ENCODE measurements around the gene CD44. TPM values are rescaled to one million over a fixed set of nuclear protein-coding genes. Genes with fewer than 3 reads are reported as not detected.

The CD44 gene
- total and polyA plus RNA-seq, 10 of the 15 experiments (the other 5 are each of a cell fraction or from before 2014, with no cell fraction given), result 57.1 to 293 (median 120) TPM

DNA sequence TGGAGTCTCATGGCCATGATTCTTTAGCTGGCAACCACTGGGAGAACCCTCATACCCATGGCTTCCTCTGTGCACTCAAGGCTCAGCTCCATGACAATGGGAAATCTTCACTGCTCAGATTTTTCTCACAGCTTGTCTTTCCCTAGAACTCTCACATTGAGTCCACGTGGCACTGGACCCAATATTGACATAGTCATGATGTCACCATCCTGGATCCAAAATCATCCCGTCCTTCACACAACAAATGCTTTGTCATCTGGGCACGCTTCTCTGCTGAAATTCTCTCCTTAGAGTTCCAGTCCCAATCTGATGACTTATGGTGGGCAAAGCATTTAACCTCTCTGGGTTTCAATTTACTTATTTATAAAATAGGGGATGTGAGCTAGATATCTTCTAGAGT is 37.7 kb upstream of the CD44 start:
- intact Hi-C loops (cut with micrococcal nuclease; ENCODE audit: unreplicated experiment), result no loop called here
- POLR2A ChIA-PET, result interaction anchor here (0.6 kb wide), 1 partner anchor 87 kb away, joined by 3 read pairs; no protein-coding TSS in a partner anchor
- Histone ChIP-seq H2AFZ (ENCODE audit: control insufficient read depth, low read depth, low read length) (no peak overlapping the region), H3K4me3 (no peak overlapping the region), H3K79me2 (ENCODE audit: control insufficient read depth, insufficient read depth, low read length) (no peaks in the 10 kb centered on the region), H3K9ac (ENCODE audit: control insufficient read depth, insufficient read depth, low read length) (no peak overlapping the region), H3K9me3 (replicated peaks; ENCODE audit: control insufficient read depth, insufficient read depth, low read length) (no peaks in the 10 kb centered on the region), H3K36me3 (ENCODE audit: control insufficient read depth in 2 of 2, insufficient read depth in 2 of 2, low read length in 1 of 2) (no peaks in the 10 kb centered on the region), H3K4me2 (ENCODE audit: control insufficient read depth, insufficient read depth) (no peak overlapping the region), H3K4me1 (ENCODE audit: control insufficient read depth, insufficient read depth, low read length) (peaks cover under 1% of the 10 kb centered on the region), H3K27ac (ENCODE audit: control insufficient read depth, insufficient read depth) (no peak overlapping the region), H4K20me1 (ENCODE audit: control insufficient read depth, insufficient read depth) (no peaks in the 10 kb centered on the region), H3K27me3 (replicated peaks in 1 of 2; ENCODE audit: control insufficient read depth in 2 of 2, insufficient read depth in 2 of 2, low read length in 1 of 2) (no peaks in the 10 kb centered on the region)
- WGBS (ENCODE audit: insufficient coverage, insufficient replicate concordance, low lambda C conversion rate, missing lambda C conversion rate), result 69% methylated on average over 3 of the region's 3 CpGs
- BruUV-seq (replicated peaks), result no TSS peak
- SMC1A ChIA-PET (ENCODE audit: uncharacterized antibody, unreplicated experiment), result interaction anchor here (1.0 to 1.4 kb wide), 3 partner anchors 9 to 203 kb away, joined by 3 read pairs; no protein-coding TSS in a partner anchor
- RAD21 ChIA-PET (ENCODE audit: unreplicated experiment), result no interaction called here
- FAIRE-seq (no peak), ATAC-seq (no peak), DNase-seq (ENCODE audit: low read depth, low spot score) (no peak)
- CTCF ChIA-PET, result interaction anchor here (1.1 kb wide), 1 partner anchor 102 kb away, joined by 3 read pairs; no protein-coding TSS in a partner anchor
- in situ Hi-C loops (cut with MboI), result no loop called here
- TF ChIP-seq NBN (IDR thresholded peaks at IDR 0.05) (no peak), GATAD2B (conservative IDR thresholded peaks at IDR 0.05; ENCODE audit: low read depth) (no peak), NFIC (IDR thresholded peaks at IDR 0.05; ENCODE audit: low read depth, low read length) (no peak), ZBED1 (IDR thresholded peaks at IDR 0.05; ENCODE audit: borderline replicate concordance) (no peak), JUNB (IDR thresholded peaks at IDR 0.05) (no peak), NR2C1 (IDR thresholded peaks at IDR 0.05) (no peak), IRF4 (IDR thresholded peaks at IDR 0.05; ENCODE audit: low read depth, low read length) (no peak), ETV6 (conservative IDR thresholded peaks at IDR 0.05 in 1 of 2, IDR thresholded peaks at IDR 0.05 in 1 of 2; ENCODE audit: borderline replicate concordance in 1 of 2, low read depth in 1 of 2) (no peak), LARP7 (IDR thresholded peaks at IDR 0.05) (no peak), ZNF592 (IDR thresholded peaks at IDR 0.05) (no peak)
- TF ChIP-seq, protein P1, sequence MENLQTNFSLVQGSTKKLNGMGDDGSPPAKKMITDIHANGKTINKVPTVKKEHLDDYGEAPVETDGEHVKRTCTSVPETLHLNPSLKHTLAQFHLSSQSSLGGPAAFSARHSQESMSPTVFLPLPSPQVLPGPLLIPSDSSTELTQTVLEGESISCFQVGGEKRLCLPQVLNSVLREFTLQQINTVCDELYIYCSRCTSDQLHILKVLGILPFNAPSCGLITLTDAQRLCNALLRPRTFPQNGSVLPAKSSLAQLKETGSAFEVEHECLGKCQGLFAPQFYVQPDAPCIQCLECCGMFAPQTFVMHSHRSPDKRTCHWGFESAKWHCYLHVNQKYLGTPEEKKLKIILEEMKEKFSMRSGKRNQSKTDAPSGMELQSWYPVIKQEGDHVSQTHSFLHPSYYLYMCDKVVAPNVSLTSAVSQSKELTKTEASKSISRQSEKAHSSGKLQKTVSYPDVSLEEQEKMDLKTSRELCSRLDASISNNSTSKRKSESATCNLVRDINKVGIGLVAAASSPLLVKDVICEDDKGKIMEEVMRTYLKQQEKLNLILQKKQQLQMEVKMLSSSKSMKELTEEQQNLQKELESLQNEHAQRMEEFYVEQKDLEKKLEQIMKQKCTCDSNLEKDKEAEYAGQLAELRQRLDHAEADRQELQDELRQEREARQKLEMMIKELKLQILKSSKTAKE (IDR thresholded peaks at IDR 0.05; ENCODE audit: low read depth, poor library complexity, severe bottlenecking), result no peak
- TF ChIP-seq, protein P2, sequence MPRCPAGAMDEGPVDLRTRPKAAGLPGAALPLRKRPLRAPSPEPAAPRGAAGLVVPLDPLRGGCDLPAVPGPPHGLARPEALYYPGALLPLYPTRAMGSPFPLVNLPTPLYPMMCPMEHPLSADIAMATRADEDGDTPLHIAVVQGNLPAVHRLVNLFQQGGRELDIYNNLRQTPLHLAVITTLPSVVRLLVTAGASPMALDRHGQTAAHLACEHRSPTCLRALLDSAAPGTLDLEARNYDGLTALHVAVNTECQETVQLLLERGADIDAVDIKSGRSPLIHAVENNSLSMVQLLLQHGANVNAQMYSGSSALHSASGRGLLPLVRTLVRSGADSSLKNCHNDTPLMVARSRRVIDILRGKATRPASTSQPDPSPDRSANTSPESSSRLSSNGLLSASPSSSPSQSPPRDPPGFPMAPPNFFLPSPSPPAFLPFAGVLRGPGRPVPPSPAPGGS (IDR thresholded peaks at IDR 0.05; ENCODE audit: borderline replicate concordance, insufficient read depth, low read depth, low read length, poor library complexity, severe bottlenecking), result no peak
- TF ChIP-seq, protein P3, sequence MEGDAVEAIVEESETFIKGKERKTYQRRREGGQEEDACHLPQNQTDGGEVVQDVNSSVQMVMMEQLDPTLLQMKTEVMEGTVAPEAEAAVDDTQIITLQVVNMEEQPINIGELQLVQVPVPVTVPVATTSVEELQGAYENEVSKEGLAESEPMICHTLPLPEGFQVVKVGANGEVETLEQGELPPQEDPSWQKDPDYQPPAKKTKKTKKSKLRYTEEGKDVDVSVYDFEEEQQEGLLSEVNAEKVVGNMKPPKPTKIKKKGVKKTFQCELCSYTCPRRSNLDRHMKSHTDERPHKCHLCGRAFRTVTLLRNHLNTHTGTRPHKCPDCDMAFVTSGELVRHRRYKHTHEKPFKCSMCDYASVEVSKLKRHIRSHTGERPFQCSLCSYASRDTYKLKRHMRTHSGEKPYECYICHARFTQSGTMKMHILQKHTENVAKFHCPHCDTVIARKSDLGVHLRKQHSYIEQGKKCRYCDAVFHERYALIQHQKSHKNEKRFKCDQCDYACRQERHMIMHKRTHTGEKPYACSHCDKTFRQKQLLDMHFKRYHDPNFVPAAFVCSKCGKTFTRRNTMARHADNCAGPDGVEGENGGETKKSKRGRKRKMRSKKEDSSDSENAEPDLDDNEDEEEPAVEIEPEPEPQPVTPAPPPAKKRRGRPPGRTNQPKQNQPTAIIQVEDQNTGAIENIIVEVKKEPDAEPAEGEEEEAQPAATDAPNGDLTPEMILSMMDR (IDR thresholded peaks at IDR 0.05 in 2 of 3, conservative IDR thresholded peaks at IDR 0.05 in 1 of 3; ENCODE audit: control insufficient read depth in 2 of 3, extremely low read depth in 1 of 3, insufficient read depth in 1 of 3, low read depth in 3 of 3, low read length in 3 of 3), result no peak
- TF ChIP-seq, protein P4, sequence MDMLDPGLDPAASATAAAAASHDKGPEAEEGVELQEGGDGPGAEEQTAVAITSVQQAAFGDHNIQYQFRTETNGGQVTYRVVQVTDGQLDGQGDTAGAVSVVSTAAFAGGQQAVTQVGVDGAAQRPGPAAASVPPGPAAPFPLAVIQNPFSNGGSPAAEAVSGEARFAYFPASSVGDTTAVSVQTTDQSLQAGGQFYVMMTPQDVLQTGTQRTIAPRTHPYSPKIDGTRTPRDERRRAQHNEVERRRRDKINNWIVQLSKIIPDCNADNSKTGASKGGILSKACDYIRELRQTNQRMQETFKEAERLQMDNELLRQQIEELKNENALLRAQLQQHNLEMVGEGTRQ (IDR thresholded peaks at IDR 0.05; ENCODE audit: borderline replicate concordance, low read depth, low read length), result no peak

Data from GM12878 (cell line).